H1 (cell line): Measurements from ENCODE around the gene RNASE2. TPM values are rescaled to one million over a fixed set of nuclear protein-coding genes. Genes with fewer than 3 reads are reported as not detected.

Experiments used
- CTCF ChIA-PET: fragments of 300-600 bp; sonication (Branson Sonifier 250); formaldehyde crosslinking; loops from one replicate; lab custom pipeline; 2021; ENCODE audit not compliant: partially characterized antibody; lab: Charles Lee
- POLR2A ChIA-PET: fragments of 300-600 bp; sonication (Branson Sonifier 250); formaldehyde crosslinking; loops from one replicate; lab custom pipeline; 2021; ENCODE audit warnings: inconsistent platforms; ENCODE audit not compliant: partially characterized antibody; lab: Charles Lee
- DNase-seq, 2 experiments: peaks; one replicate each; pipeline versions ENCODE4 v3.0.0 to v3.0.0-alpha.2; 2010 to 2022; ENCODE audit warnings: low spot score in 2 of 2, low read depth in 1 of 2, mixed read lengths in 1 of 2
- FAIRE-seq: peaks from 2 replicates; lab custom pipeline; 2011; peaks lifted over from hg19 to GRCh38; lab: Jason Lieb, UNC
- H2AFZ ChIP-seq: 2 replicates; pipeline ENCODE4 v1.8.1; 2012; ENCODE audit warnings: low read length, inconsistent platforms
- H2AK5ac ChIP-seq: 2 replicates; pipeline ENCODE4 v1.6.1; 2013; ENCODE audit warnings: low read depth, low read length
- H2BK120ac ChIP-seq: replicated peaks from 2 replicates; pipeline ENCODE3; 2013; ENCODE audit warnings: low read depth, low read length, inconsistent platforms
- H2BK12ac ChIP-seq: 2 replicates; pipeline ENCODE4 v1.6.1; 2013; ENCODE audit warnings: low read depth, low read length
- H2BK15ac ChIP-seq: 2 replicates; pipeline ENCODE4 v1.6.1; 2013; ENCODE audit warnings: low read length
- H2BK20ac ChIP-seq: 2 replicates; pipeline ENCODE4 v1.6.1; 2013; ENCODE audit warnings: low read length
- H2BK5ac ChIP-seq: 2 replicates; pipeline ENCODE4 v1.6.1; 2013; ENCODE audit warnings: low read depth, low read length
- H3K14ac ChIP-seq: 2 replicates; pipeline ENCODE4 v1.6.1; 2013; ENCODE audit warnings: inconsistent platforms; ENCODE audit not compliant: insufficient read length
- H3K18ac ChIP-seq: 2 replicates; pipeline ENCODE4 v1.6.1; 2013; ENCODE audit warnings: low read length; ENCODE audit errors: extremely low read depth
- H3K23ac ChIP-seq: 2 replicates; pipeline ENCODE4 v1.6.1; 2013; ENCODE audit warnings: inconsistent platforms; ENCODE audit not compliant: insufficient read length
- H3K23me2 ChIP-seq: 2 replicates; pipeline ENCODE4 v1.6.1; 2013; ENCODE audit warnings: low read depth, low read length
- H3K27ac ChIP-seq: 2 replicates; pipeline ENCODE4 v1.6.1; 2011; ENCODE audit warnings: low read depth, low read length, inconsistent platforms
- H3K27me3 ChIP-seq, 4 experiments: replicated peaks in 1 of 4; 1 replicate in 1 of 4; 2 replicates in 3 of 4; pipeline versions ENCODE4 v1.6.1 to v1.8.1; 2011 to 2013; ENCODE audit warnings: low read length in 3 of 4, mild to moderate bottlenecking in 3 of 4, inconsistent platforms in 2 of 4, mixed read lengths in 2 of 4, moderate library complexity in 1 of 4; ENCODE audit not compliant: control insufficient read depth in 3 of 4, insufficient read depth in 3 of 4; ENCODE audit errors: extremely low read depth in 1 of 4
- H3K36me3 ChIP-seq, 4 experiments: 2 replicates each; pipeline versions ENCODE4 v1.6.1 to v1.8.1; 2011 to 2013; ENCODE audit warnings: mild to moderate bottlenecking in 4 of 4, low read length in 3 of 4, moderate library complexity in 2 of 4, control low read depth in 1 of 4, inconsistent platforms in 1 of 4; ENCODE audit not compliant: insufficient read depth in 4 of 4, control insufficient read depth in 2 of 4
- H3K4ac ChIP-seq: replicated peaks from 2 replicates; pipeline ENCODE3; 2013; ENCODE audit warnings: low read length, low read depth, mixed read lengths, inconsistent platforms; ENCODE audit not compliant: insufficient read length
- H3K4me1 ChIP-seq, 4 experiments: replicated peaks in 1 of 4; 1 replicate in 1 of 4; 2 replicates in 3 of 4; pipeline versions ENCODE4 v1.6.1 to v1.8.1; 2011 to 2013; ENCODE audit warnings: low read length in 3 of 4, inconsistent platforms in 2 of 4, mixed read lengths in 1 of 4; ENCODE audit not compliant: insufficient read depth in 4 of 4, control insufficient read depth in 3 of 4
- H3K4me2 ChIP-seq, 2 experiments: 2 replicates each; pipeline versions ENCODE4 v1.6.1 to v1.8.1; 2011 to 2013; ENCODE audit warnings: low read depth in 2 of 2, low read length in 2 of 2, control low read depth in 1 of 2, inconsistent platforms in 1 of 2, mild to moderate bottlenecking in 1 of 2; ENCODE audit not compliant: insufficient read depth in 1 of 2
- H3K4me3 ChIP-seq, 4 experiments: fragments of 200-600, 300-600 bp in 1 of 4; sonication (generic), shearing (Covaris generic), sonication (Bioruptor Twin) in 1 of 4; 2 replicates each; pipeline versions ENCODE4 v1.5.1 to v1.8.1; 2011 to 2016; ENCODE audit warnings: low read length in 4 of 4, low read depth in 3 of 4, control low read depth in 2 of 4, inconsistent platforms in 2 of 4, mild to moderate bottlenecking in 2 of 4, mixed read lengths in 1 of 4, moderate library complexity in 1 of 4; ENCODE audit not compliant: insufficient read depth in 2 of 4; ENCODE audit errors: extremely low read depth in 1 of 4
- H3K56ac ChIP-seq: replicated peaks from 2 replicates; pipeline ENCODE3; 2013; ENCODE audit warnings: low read depth, mild to moderate bottlenecking, mixed read lengths, low read length, inconsistent platforms; ENCODE audit not compliant: insufficient read length
- H3K79me1 ChIP-seq: 2 replicates; pipeline ENCODE4 v1.6.1; 2013; ENCODE audit warnings: low read depth, low read length, control low read depth
- H3K79me2 ChIP-seq, 2 experiments: 2 replicates each; pipeline versions ENCODE4 v1.6.1 to v1.8.1; 2012 to 2013; ENCODE audit warnings: low read length in 2 of 2, mild to moderate bottlenecking in 2 of 2, inconsistent platforms in 1 of 2; ENCODE audit not compliant: insufficient read depth in 2 of 2, control insufficient read depth in 1 of 2
- H3K9ac ChIP-seq, 4 experiments: replicated peaks in 1 of 4; 1 replicate in 1 of 4; 2 replicates in 3 of 4; pipeline versions ENCODE4 v1.6.1 to v1.8.1; 2011 to 2013; ENCODE audit warnings: low read depth in 3 of 4, low read length in 3 of 4, control low read depth in 2 of 4, mild to moderate bottlenecking in 2 of 4, moderate library complexity in 2 of 4, inconsistent platforms in 1 of 4; ENCODE audit errors: extremely low read depth in 1 of 4
- H3K9me3 ChIP-seq, 2 experiments: 2 replicates each; pipeline versions ENCODE4 v1.6.1 to v1.8.1; 2012 to 2013; ENCODE audit warnings: mild to moderate bottlenecking in 2 of 2, moderate library complexity in 2 of 2, control low read depth in 1 of 2, inconsistent platforms in 1 of 2, low read depth in 1 of 2, low read length in 1 of 2, mixed read lengths in 1 of 2; ENCODE audit not compliant: insufficient read depth in 2 of 2
- H4K20me1 ChIP-seq, 2 experiments: replicated peaks in 1 of 2; 2 replicates each; pipeline versions ENCODE3 to v1.8.1; 2011 to 2013; ENCODE audit warnings: inconsistent platforms in 2 of 2, low read length in 2 of 2, mild to moderate bottlenecking in 1 of 2; ENCODE audit not compliant: insufficient read depth in 2 of 2, control insufficient read depth in 1 of 2
- H4K5ac ChIP-seq: 2 replicates; pipeline ENCODE4 v1.6.1; 2013; ENCODE audit warnings: low read length, low read depth, mixed read lengths, inconsistent platforms; ENCODE audit not compliant: insufficient read length
- H4K8ac ChIP-seq: 2 replicates; pipeline ENCODE4 v1.8.0; 2013; ENCODE audit warnings: mild to moderate bottlenecking, moderate library complexity, low read length, inconsistent platforms; ENCODE audit not compliant: insufficient read depth; ENCODE audit errors: extremely low read depth
- H4K91ac ChIP-seq: replicated peaks from 2 replicates; pipeline ENCODE3; 2013; ENCODE audit warnings: low read length, mixed read lengths, inconsistent platforms; ENCODE audit not compliant: insufficient read length
- EZH2 ChIP-seq: fragments of 200-600 bp; sonication (generic); IDR thresholded peaks from 2 replicates; pipeline ENCODE4 v1.7.1; 2012; ENCODE audit warnings: low read depth, mild to moderate bottlenecking, moderate library complexity, low read length, inconsistent platforms; ENCODE audit not compliant: severe bottlenecking
- POU5F1 ChIP-seq: IDR thresholded peaks from 2 replicates; pipeline ENCODE4 v1.6.1; 2011; ENCODE audit warnings: low read depth, mild to moderate bottlenecking, low read length, moderate library complexity
- SAP30 ChIP-seq: fragments of 300-600 bp; sonication (generic); IDR thresholded peaks from 2 replicates; pipeline ENCODE4 v1.7.1; 2012; ENCODE audit warnings: low read length, moderate library complexity, mild to moderate bottlenecking, inconsistent platforms; ENCODE audit not compliant: insufficient read depth, insufficient replicate concordance
- SIX5 ChIP-seq: IDR thresholded peaks from 2 replicates; pipeline ENCODE4 v1.6.1; 2011; ENCODE audit warnings: mild to moderate bottlenecking, low read depth, low read length
- SRF ChIP-seq: IDR thresholded peaks from 2 replicates; pipeline ENCODE4 v1.6.1; 2011; ENCODE audit warnings: mild to moderate bottlenecking, low read depth, low read length, moderate library complexity
- WGBS, 2 experiments: shearing (Covaris generic) in 1 of 2; methylation state at CpG; one replicate each; pipeline versions ENCODE4 v1.1.6 to v1.1.7; 2013 to 2015; ENCODE audit warnings: low lambda C conversion rate in 2 of 2, mixed read lengths in 2 of 2, inconsistent platforms in 1 of 2, low coverage in 1 of 2, missing lambda C conversion rate in 1 of 2; ENCODE audit not compliant: insufficient replicate concordance in 2 of 2, insufficient coverage in 1 of 2, insufficient read length in 1 of 2; ENCODE audit errors: extremely low coverage in 1 of 2, missing lambda C conversion rate in 1 of 2; 5-methylcytosine and 5-hydroxymethylcytosine counted together
- polyA plus RNA-seq, 7 experiments: library from polyadenylated mRNA; depleted of rRNA in 3 of 7; stranded (reverse) in 5 of 7; unstranded in 2 of 7; fragments of >200 nt in 5 of 7; fragments of 200-250 nt in 2 of 7; gene quantifications; 1 replicate in 5 of 7; 2 replicates in 1 of 7; 4 replicates in 1 of 7; pipeline versions ENCODE4 v1.2.1 to v1.2.3, GENCODE V29; 2011 to 2013; ENCODE audit warnings: missing spikeins in 2 of 7, mixed read lengths in 2 of 7
- total RNA-seq: library from RNA; stranded (reverse); fragmentation: NEBNext Ultra II Directional; extraction: Animal tissue kit (Norgen Biotek cat#: 25700); gene quantifications from 2 replicates; pipeline ENCODE4 v1.2.1, GENCODE V29; 2021

Gene RNASE2
- total and polyA plus RNA-seq, 2 of the 8 experiments (the other 6 are each of a cell fraction or from before 2014, with no cell fraction given): not detected

- peaks cover 0 to 19% of the 10 kb centered on the region in 2 experiments; a peak in 2 of 4 replicates for H3K79me2 ChIP-seq
- FAIRE-seq (no peak), DNase-seq (no peak)
- H3K23ac ChIP-seq: no peak overlapping the region
- H2AK5ac ChIP-seq: 0 out of 2 replicates have a peak overlapping the region, but pooled peaks have one; percentile 70
- peaks cover 0 to 3% of the 10 kb centered on the region in 2 experiments for H4K20me1 ChIP-seq
- H2BK120ac ChIP-seq: peak overlapping the region; percentile 38
- H3K4ac ChIP-seq: peak overlapping the region; percentile 9
- H3K36me3 ChIP-seq: peaks cover 6 to 19% (median 13%) of the 10 kb centered on the region in 4 experiments; a peak in 5 of 8 replicates
- peak overlapping the region; percentile 60 for H4K8ac ChIP-seq
- H3K27me3 ChIP-seq: no peaks in the 10 kb centered on the region
- no peak overlapping the region for H3K14ac ChIP-seq
- H3K56ac ChIP-seq: no peak overlapping the region
- peak overlapping the region; percentile 39 to 65 (median 54); a peak in 7 of 8 replicates for H3K4me3 ChIP-seq
- H3K4me1 ChIP-seq: peaks cover 2 to 4% (median 4%) of the 10 kb centered on the region in 4 experiments; a peak in 3 of 7 replicates
- peaks cover 4% of the 10 kb centered on the region; the same call in 1 of the 2 replicates for H3K23me2 ChIP-seq
- H3K9ac ChIP-seq: peak overlapping the region in 3 of 4 experiments; percentile 28 to 74 (median 29); a peak in 4 of 7 replicates
- peak overlapping the region; percentile 61 to 89 for H3K4me2 ChIP-seq
- H2BK15ac ChIP-seq: 0 out of 2 replicates have a peak overlapping the region, but pooled peaks have one; percentile 4
- ChIA-PET CTCF (interaction anchor here (0.7 to 2.1 kb wide), 8 partner anchors 8 to 103 kb away, joined by 3 to 7 read pairs (median 4); no protein-coding TSS in a partner anchor), POLR2A (interaction anchor here (0.6 to 1.1 kb wide), 4 partner anchors 8 to 17 kb away, joined by 3 read pairs; no protein-coding TSS in a partner anchor)
- peak overlapping the region; percentile 51 for H4K5ac ChIP-seq
- H3K9me3 ChIP-seq: no peaks in the 10 kb centered on the region
- H2BK20ac ChIP-seq: 0 out of 2 replicates have a peak overlapping the region, but pooled peaks have one; percentile 15
- no peak overlapping the region for H3K27ac ChIP-seq
- H2BK5ac ChIP-seq: peak overlapping the region; percentile 20; the same call in 1 of the 2 replicates
- 89% methylated on average over 15 of the region's 15 CpGs; no CpG with 5 or more reads in 1 of the 2 experiments for WGBS, 2 experiments
- H2BK12ac ChIP-seq: peak overlapping the region; percentile 94; the same call in 1 of the 2 replicates
- H2AFZ ChIP-seq: no peak overlapping the region
- no peaks in the 10 kb centered on the region for H3K79me1 ChIP-seq
- H3K18ac ChIP-seq: no peak overlapping the region
- H4K91ac ChIP-seq: peak overlapping the region; percentile 69
- TF ChIP-seq EZH2: no peak
- TF ChIP-seq SAP30: no peak
- no peak for TF ChIP-seq POU5F1
- TF ChIP-seq SRF: no peak
- no peak for TF ChIP-seq SIX5
Observed at GRCh38 chr14:20988717-20989470, 33.6 kb downstream of the RNASE2 start.
